GM19240 (cell line): Measurements from ENCODE around the gene THSD7A.
A peak's percentile ranks its signal among the peaks of the same experiment; 100 is the strongest.

Experiments
- DNase-seq: peaks from one replicate; pipeline ENCODE4 v3.0.0; 2011; ENCODE audit warnings: low spot score; ENCODE audit not compliant: insufficient read length

The THSD7A gene

GRCh38 chr7:11587814-11588213 is 244.2 kb downstream of the THSD7A start:
- DNase-seq = no peak

GRCh38 chr7:11587048-11587447 is 244.9 kb downstream of the THSD7A start:
- no peak for DNase-seq

- no peak for DNase-seq
These were observed 247.5 kb downstream of the THSD7A start for GRCh38 chr7:11584406-11585031.

- no peak for DNase-seq
These were observed 252.9 kb downstream of the THSD7A start for GRCh38 chr7:11579141-11579540.

- DNase-seq = no peak
These were observed 255.7 kb downstream of the THSD7A start for GRCh38 chr7:11576310-11576709.

- DNase-seq = no peak
These were observed 258.8 kb downstream of the THSD7A start for GRCh38 chr7:11573128-11573750.

GRCh38 chr7:11570922-11571550 is 261.0 kb downstream of the THSD7A start:
- no peak for DNase-seq

GRCh38 chr7:11570205-11570604 is 261.8 kb downstream of the THSD7A start:
- DNase-seq = no peak

- no peak for DNase-seq
These were observed 264.4 kb downstream of the THSD7A start for GRCh38 chr7:11567571-11567970.

GRCh38 chr7:11557627-11558026 is 274.4 kb downstream of the THSD7A start:
- peak; percentile 0 for DNase-seq

GRCh38 chr7:11552676-11553296 is 279.2 kb downstream of the THSD7A start:
- DNase-seq = no peak

- no peak for DNase-seq
These were observed 280.5 kb downstream of the THSD7A start for GRCh38 chr7:11551470-11551869.

- no peak for DNase-seq
These were observed 283.5 kb downstream of the THSD7A start for GRCh38 chr7:11548532-11548931.

GRCh38 chr7:11541330-11541729 is 290.7 kb downstream of the THSD7A start:
- DNase-seq = no peak

GRCh38 chr7:11540271-11540761 is 291.7 kb downstream of the THSD7A start:
- no peak for DNase-seq

GRCh38 chr7:11539853-11540252 is 292.1 kb downstream of the THSD7A start:
- no peak for DNase-seq

- DNase-seq = no peak
These were observed 293.2 kb downstream of the THSD7A start for GRCh38 chr7:11538751-11539299.

- no peak for DNase-seq
These were observed 298.7 kb downstream of the THSD7A start for GRCh38 chr7:11533229-11533820.

GRCh38 chr7:11529382-11529781 is 302.6 kb downstream of the THSD7A start:
- DNase-seq = no peak

- DNase-seq = no peak
These were observed 304.3 kb downstream of the THSD7A start for GRCh38 chr7:11527707-11528106.
